NCI-H1930 (cell line): ENCODE results near the gene GON4L.
"Not testable (repeated sequence)": the region's sequence is repeated elsewhere in the genome, so short reads cannot be mapped to it uniquely, and the experiment has no call there.

Experiments
- DNase-seq, 2 experiments: peaks; one replicate each; lab custom pipeline; 2025; lab: John Stamatoyannopoulos, UW

The GON4L gene

GRCh38 chr1:155871390-155871789 is 14.4 kb upstream of the GON4L start:
- no peak for DNase-seq

- no peak for DNase-seq
These were observed 10.8 kb upstream of the GON4L start for GRCh38 chr1:155867766-155868165.

DNA sequence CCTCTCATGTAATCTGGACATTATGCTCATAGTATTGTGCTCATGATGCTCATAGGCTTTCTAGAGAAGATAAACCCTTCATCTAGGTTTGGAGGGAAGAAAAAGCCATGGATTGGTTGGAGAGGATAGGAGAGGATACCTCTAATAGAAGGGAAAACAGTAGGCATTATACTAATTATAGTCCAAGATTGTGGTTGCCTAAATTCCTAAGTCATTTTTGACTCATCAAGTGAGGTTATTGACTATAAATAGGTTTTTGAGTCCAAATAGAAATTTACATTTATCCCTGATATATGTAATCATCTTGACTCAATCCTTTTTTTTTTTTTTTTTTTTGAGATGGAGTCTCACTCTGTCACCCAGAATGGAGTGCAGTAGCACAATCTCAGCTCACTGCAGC is 7.4 kb upstream of the GON4L start:
- no peak for DNase-seq

DNA sequence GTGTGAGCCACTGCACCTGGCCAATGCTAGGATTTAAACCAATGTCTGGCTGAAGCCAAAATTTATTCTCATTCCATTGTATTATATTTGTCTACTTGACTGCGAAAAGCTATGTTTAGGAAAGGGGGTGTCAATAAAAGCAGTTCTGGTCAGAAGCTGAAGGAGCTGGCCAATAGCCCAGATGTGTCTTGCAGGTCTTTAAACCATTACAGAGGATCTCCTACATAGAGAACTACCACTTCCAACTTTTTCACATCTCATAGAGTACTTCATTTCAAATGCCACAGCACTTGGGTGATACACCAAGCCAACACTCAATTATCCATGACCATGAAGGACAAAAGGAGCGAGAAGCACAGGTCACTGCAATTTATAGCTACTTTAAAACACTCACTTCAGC is 4.9 kb upstream of the GON4L start:
- DNase-seq: no peak

- no peak for DNase-seq
These were observed 4.0 kb upstream of the GON4L start for GRCh38 chr1:155860970-155861510.

- DNase-seq: peak; percentile 69 to 77
These were observed 3.2 kb upstream of the GON4L start for GRCh38 chr1:155859881-155860871.

GRCh38 chr1:155859234-155859829 is 2.3 kb upstream of the GON4L start, which contains the start of gene SYT11:
SYT11 (plus strand) TSS chr1:155859567; CDS start chr1:155859762, 195 bp downstream.
- peak; percentile 94 to 98 for DNase-seq

GRCh38 chr1:155858800-155859233 is 1.8 kb upstream of the GON4L start:
- no peak for DNase-seq

GRCh38 chr1:155856257-155856974 is 598 bp downstream of the GON4L start:
- no peak for DNase-seq

- no peak for DNase-seq
These were observed 6.7 kb downstream of the GON4L start for GRCh38 chr1:155850345-155850744.

DNA sequence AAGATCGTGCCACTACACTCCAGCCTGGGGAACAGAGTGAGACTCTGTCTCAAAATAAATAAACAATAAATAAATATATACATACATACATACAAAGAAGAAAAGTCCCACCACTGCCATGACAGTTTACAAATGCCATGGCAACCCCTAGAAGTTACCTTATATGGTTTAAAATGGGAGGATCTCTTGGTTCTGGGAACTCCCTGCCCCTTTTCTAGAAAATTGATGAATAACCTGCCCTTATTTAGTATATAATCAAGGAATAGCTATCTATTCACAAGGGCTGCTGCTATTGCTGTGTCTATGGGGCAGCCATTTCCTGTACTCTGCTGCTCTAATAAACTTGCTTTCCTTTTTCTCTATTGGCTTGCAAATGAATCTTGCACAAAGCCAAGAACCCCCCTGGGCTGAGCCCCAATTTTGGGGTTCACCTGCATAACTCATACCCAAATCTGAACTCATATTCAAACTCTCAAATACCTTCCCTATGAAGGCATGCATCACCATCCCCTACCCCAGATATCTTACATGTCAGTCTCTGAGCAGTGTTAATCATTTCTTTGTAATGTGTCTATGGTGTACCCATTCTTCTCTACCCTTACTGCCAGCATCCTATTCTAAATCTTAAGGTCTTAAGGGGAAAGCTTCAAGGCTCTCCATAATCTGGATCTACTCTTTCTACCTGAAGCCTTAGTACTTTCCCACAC is 9.0 kb downstream of the GON4L start:
- DNase-seq: no peak

- DNase-seq: no peak
These were observed 12.1 kb downstream of the GON4L start for GRCh38 chr1:155844860-155845421.

GRCh38 chr1:155840386-155840785 is 16.6 kb downstream of the GON4L start:
- no peak for DNase-seq

- DNase-seq: no peak
These were observed 21.5 kb downstream of the GON4L start for GRCh38 chr1:155835548-155835947.

GRCh38 chr1:155834927-155835399 is 22.1 kb downstream of the GON4L start:
- not testable (repeated sequence) for DNase-seq

DNA sequence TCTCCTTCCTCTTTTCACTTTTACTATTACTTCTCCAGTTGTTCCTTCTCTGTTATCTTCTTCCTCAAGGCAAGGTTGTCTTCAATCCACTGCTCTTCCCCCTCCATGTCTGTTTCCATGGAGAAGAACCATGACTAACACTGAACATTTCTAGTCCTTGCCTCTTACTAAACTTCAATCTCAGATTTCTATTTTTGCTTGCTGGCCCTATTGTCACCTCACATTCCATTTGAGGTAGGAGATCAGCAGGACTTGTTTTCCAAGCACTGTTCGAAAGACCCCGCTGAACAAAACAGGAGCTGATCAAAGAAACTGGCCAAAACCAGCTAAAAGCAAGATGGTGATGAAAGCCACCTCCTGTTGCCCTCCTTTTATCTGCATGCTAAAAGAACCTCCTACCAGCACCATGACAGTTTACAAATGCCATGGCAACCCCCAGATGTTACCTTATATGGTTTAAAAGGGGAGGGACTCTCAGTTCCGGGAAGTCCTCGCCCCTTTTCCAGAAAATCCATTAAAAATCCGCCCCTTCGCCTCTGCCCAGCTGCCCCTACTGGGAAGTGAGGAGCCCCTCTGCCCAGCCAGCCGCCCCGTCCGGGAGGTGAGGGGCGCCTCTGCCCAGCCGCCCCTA is 22.6 kb downstream of the GON4L start:
- DNase-seq: no peak

- DNase-seq: no peak
These were observed 23.2 kb downstream of the GON4L start for GRCh38 chr1:155833665-155834295.

GRCh38 chr1:155831279-155831976 is 25.6 kb downstream of the GON4L start:
- no peak for DNase-seq

GRCh38 chr1:155827450-155827849 is 29.6 kb downstream of the GON4L start:
- DNase-seq: no peak
